Measurements from ENCODE around the gene SLC32A1. TPM values are rescaled to one million over a fixed set of nuclear protein-coding genes. Genes with fewer than 3 reads are reported as not detected.

SLC32A1 gene
- total RNA-seq, 2 experiments from 2014 or later, result not detected

GRCh38 chr20:38704136-38704535 is 20.1 kb upstream of the SLC32A1 start:
- no peaks in the 10 kb centered on the region for H3K36me3 Mint-ChIP-seq (ENCODE audit: low read depth)
- Histone ChIP-seq H3K27ac (ENCODE audit: low read depth in 1 of 2, low read length in 2 of 2) (no peak overlapping the region), H3K36me3 (ENCODE audit: insufficient read depth, low read length) (no peaks in the 10 kb centered on the region), H3K4me3 (ENCODE audit: low read length) (no peak overlapping the region), H3K27me3 (ENCODE audit: control insufficient read depth in 1 of 2, insufficient read depth in 2 of 2, low read length in 2 of 2) (peaks cover 21 to 26% of the 10 kb centered on the region in 2 experiments), H3K4me1 (ENCODE audit: insufficient read depth, low read length) (no peaks in the 10 kb centered on the region), H3K9me3 (ENCODE audit: control insufficient read depth in 1 of 2, insufficient read depth in 1 of 2, low read length in 2 of 2) (no peaks in the 10 kb centered on the region)
- no peaks in the 10 kb centered on the region for H3K9me3 Mint-ChIP-seq
- no peak for ATAC-seq (ENCODE audit: poor library complexity)
- CTCF ChIA-PET, result no interaction called here
- H3K4me1 Mint-ChIP-seq (ENCODE audit: low read depth), result no peaks in the 10 kb centered on the region
- TF ChIP-seq CTCF (IDR thresholded peaks at IDR 0.05), result no peak
- intact Hi-C loops (cut with DNase I, micrococcal nuclease), result no loop called here
- H3K27ac Mint-ChIP-seq, result no peak overlapping the region
- no peak for DNase-seq
- POLR2A ChIA-PET, result no interaction called here
- peaks cover 50% of the 10 kb centered on the region for H3K27me3 Mint-ChIP-seq
- H3K4me3 Mint-ChIP-seq, result no peak overlapping the region

GRCh38 chr20:38706509-38706908 is 17.8 kb upstream of the SLC32A1 start:
- CTCF ChIA-PET, result no interaction called here
- H3K27me3 Mint-ChIP-seq, result peaks cover 60% of the 10 kb centered on the region

GRCh38 chr20:38714308-38714707 is 10.0 kb upstream of the SLC32A1 start:
- Mint-ChIP-seq H3K4me1 (ENCODE audit: low read depth) (no peaks in the 10 kb centered on the region), H3K27me3 (peaks cover 73% of the 10 kb centered on the region), H3K9me3 (no peaks in the 10 kb centered on the region), H3K4me3 (no peak overlapping the region), H3K36me3 (ENCODE audit: low read depth) (no peaks in the 10 kb centered on the region), H3K27ac (no peak overlapping the region)
- ChIA-PET POLR2A (no interaction called here), CTCF (no interaction called here)
- DNase-seq (no peak), ATAC-seq (ENCODE audit: poor library complexity) (no peak)
- Histone ChIP-seq H3K9me3 (ENCODE audit: control insufficient read depth in 1 of 2, insufficient read depth in 1 of 2, low read length in 2 of 2) (no peaks in the 10 kb centered on the region), H3K4me3 (ENCODE audit: low read length) (no peak overlapping the region), H3K36me3 (ENCODE audit: insufficient read depth, low read length) (no peaks in the 10 kb centered on the region), H3K27ac (ENCODE audit: low read depth in 1 of 2, low read length in 2 of 2) (no peak overlapping the region), H3K27me3 (ENCODE audit: control insufficient read depth in 1 of 2, insufficient read depth in 2 of 2, low read length in 2 of 2) (peaks cover 15 to 31% of the 10 kb centered on the region in 2 experiments), H3K4me1 (ENCODE audit: insufficient read depth, low read length) (no peaks in the 10 kb centered on the region)
- TF ChIP-seq CTCF (IDR thresholded peaks at IDR 0.05), result no peak
- intact Hi-C loops (cut with DNase I, micrococcal nuclease), result no loop called here

More at GRCh38 chr20:38706509-38706908, 17.8 kb upstream of the SLC32A1 start:
- intact Hi-C loops (cut with DNase I, micrococcal nuclease), result no loop called here
- no peak overlapping the region for H3K4me3 Mint-ChIP-seq
- H3K4me3 ChIP-seq (ENCODE audit: low read length), result no peak overlapping the region
- H3K4me1 Mint-ChIP-seq (ENCODE audit: low read depth), result no peaks in the 10 kb centered on the region
- H3K36me3 Mint-ChIP-seq (ENCODE audit: low read depth), result no peaks in the 10 kb centered on the region
- DNase-seq (no peak), ATAC-seq (ENCODE audit: poor library complexity) (no peak)
- no peaks in the 10 kb centered on the region for H3K9me3 ChIP-seq (ENCODE audit: control insufficient read depth in 1 of 2, insufficient read depth in 1 of 2, low read length in 2 of 2)
- no peaks in the 10 kb centered on the region for H3K4me1 ChIP-seq (ENCODE audit: insufficient read depth, low read length)
- POLR2A ChIA-PET, result no interaction called here
- H3K27me3 ChIP-seq (ENCODE audit: control insufficient read depth in 1 of 2, insufficient read depth in 2 of 2, low read length in 2 of 2), result peaks cover 18 to 23% of the 10 kb centered on the region in 2 experiments
- no peak overlapping the region for H3K27ac ChIP-seq (ENCODE audit: low read depth in 1 of 2, low read length in 2 of 2)
- H3K36me3 ChIP-seq (ENCODE audit: insufficient read depth, low read length), result no peaks in the 10 kb centered on the region
- TF ChIP-seq CTCF (IDR thresholded peaks at IDR 0.05), result no peak
- H3K9me3 Mint-ChIP-seq, result no peaks in the 10 kb centered on the region
- H3K27ac Mint-ChIP-seq, result no peak overlapping the region

All from CD4-positive, alpha-beta T cell (primary cell).